Cerebellar cortex (tissue), 1 donor: ENCODE results near the gene MYNN.
"Not testable (repeated sequence)": the region's sequence is repeated elsewhere in the genome, so short reads cannot be mapped to it uniquely, and the experiment has no call there.

Source experiments
- DNase-seq: peaks from one replicate; pipeline ENCODE4 v3.0.0-alpha.2; 2015; ENCODE audit warnings: low spot score

The MYNN gene

GRCh38 chr3:169772897-169773816 is at the start of gene MYNN:
MYNN (plus strand) TSS chr3:169773396; CDS start chr3:169774296, 900 bp downstream.
- peak; percentile 94 for DNase-seq

GRCh38 chr3:169731857-169732256 is 41.3 kb upstream of the MYNN start:
- DNase-seq, result not testable (repeated sequence)

GRCh38 chr3:169739067-169739466 is 34.1 kb upstream of the MYNN start:
- DNase-seq, result no peak

GRCh38 chr3:169744366-169745054 is 28.7 kb upstream of the MYNN start:
- peak; percentile 34 for DNase-seq

GRCh38 chr3:169746924-169747323 is 26.3 kb upstream of the MYNN start:
- no peak for DNase-seq

GRCh38 chr3:169748670-169749069 is 24.5 kb upstream of the MYNN start:
- no peak for DNase-seq

GRCh38 chr3:169750665-169751064 is 22.5 kb upstream of the MYNN start:
- DNase-seq, result no peak

- DNase-seq, result no peak
Measured at GRCh38 chr3:169751875-169752274, 21.3 kb upstream of the MYNN start.

GRCh38 chr3:169754711-169755110 is 18.5 kb upstream of the MYNN start:
- DNase-seq, result no peak

GRCh38 chr3:169755488-169755887 is 17.7 kb upstream of the MYNN start:
- DNase-seq, result no peak

GRCh38 chr3:169758359-169758994 is 14.7 kb upstream of the MYNN start:
- DNase-seq, result no peak

- DNase-seq, result no peak
Measured at GRCh38 chr3:169759256-169759655, 13.9 kb upstream of the MYNN start.

GRCh38 chr3:169760479-169760878 is 12.7 kb upstream of the MYNN start:
- no peak for DNase-seq

GRCh38 chr3:169764312-169764881 is 8.8 kb upstream of the MYNN start:
- peak; percentile 71 for DNase-seq

GRCh38 chr3:169764882-169765612 is 8.1 kb upstream of the MYNN start, which contains the start of gene TERC:
TERC (minus strand) TSS chr3:169765060.
- DNase-seq, result peak; percentile 95

- peak; percentile 74 for DNase-seq
Measured at GRCh38 chr3:169769287-169770181, 3.7 kb upstream of the MYNN start, which contains the start of gene ACTRT3. ACTRT3 (minus strand) TSS chr3:169769561; CDS start chr3:169769520, 41 bp downstream.

- DNase-seq, result peak; percentile 91
Measured at GRCh38 chr3:169771497-169772304, 1.5 kb upstream of the MYNN start.

- peak; percentile 95 for DNase-seq
Measured at GRCh38 chr3:169772305-169772896, 795 bp upstream of the MYNN start.

- no peak for DNase-seq
Measured at GRCh38 chr3:169774186-169774585, 990 bp downstream of the MYNN start.
